HepG2 (cell line): ENCODE data around the gene AAMP. TPM values are rescaled to one million over a fixed set of nuclear protein-coding genes. Genes with fewer than 3 reads are reported as not detected.

ENCODE experiments used
- CBX5 ChIP-seq: sonication (generic); formaldehyde crosslinking; IDR thresholded peaks from 2 replicates; pipeline ENCODE4 v1.4.0; 2020; ENCODE audit warnings: missing genetic modification reagents, borderline replicate concordance
- FOXM1 ChIP-seq: sonication (generic); formaldehyde crosslinking; IDR thresholded peaks from 2 replicates; pipeline ENCODE4 v1.5.0; 2020; ENCODE audit warnings: missing genetic modification reagents
- KAT7 ChIP-seq: IDR thresholded peaks from 2 replicates; pipeline ENCODE4 v1.6.1; 2018; ENCODE audit warnings: borderline replicate concordance, missing compliant biosample characterization
- MIER3 ChIP-seq: IDR thresholded peaks from 2 replicates; pipeline ENCODE4 v1.6.1; 2016; ENCODE audit warnings: missing compliant biosample characterization, borderline replicate concordance
- MTA1 ChIP-seq: sonication (generic); formaldehyde crosslinking; IDR thresholded peaks from 2 replicates; pipeline ENCODE4 v1.4.0; 2020; ENCODE audit warnings: missing genetic modification reagents, mild to moderate bottlenecking, borderline replicate concordance
- NCOR1 ChIP-seq: fragments of 200-600 bp; sonication (generic); IDR thresholded peaks from 2 replicates; pipeline ENCODE4 v1.7.0; 2017; ENCODE audit warnings: antibody characterized with exemption, low read length, borderline replicate concordance
- NFYC ChIP-seq: IDR thresholded peaks from 2 replicates; pipeline ENCODE4 v1.6.1; 2016; ENCODE audit warnings: missing genetic modification reagents, missing compliant biosample characterization
- PHF5A ChIP-seq: IDR thresholded peaks from one replicate; pipeline ENCODE4 v1.6.1; 2018; ENCODE audit warnings: low read depth, missing genetic modification reagents; ENCODE audit not compliant: unreplicated experiment
- REXO4 ChIP-seq: sonication (generic); formaldehyde crosslinking; IDR thresholded peaks from 2 replicates; pipeline ENCODE4 v1.8.0; 2022; ENCODE audit warnings: missing genetic modification reagents, mild to moderate bottlenecking, borderline replicate concordance
- SNRNP70 ChIP-seq: fragments of 200-400 bp; formaldehyde crosslinking; IDR thresholded peaks from 2 replicates; pipeline ENCODE4 v1.6.1; 2017; ENCODE audit warnings: mild to moderate bottlenecking, low read depth, low read length, moderate library complexity
- ZFP36L2 ChIP-seq: sonication (generic); formaldehyde crosslinking; IDR thresholded peaks from 2 replicates; pipeline ENCODE4 v1.4.0; 2020; ENCODE audit warnings: missing genetic modification reagents
- ZNF563 ChIP-seq: sonication (generic); formaldehyde crosslinking; IDR thresholded peaks from 2 replicates; pipeline ENCODE4 v1.8.0; 2022; ENCODE audit warnings: mild to moderate bottlenecking, moderate library complexity, missing genetic modification reagents
- polyA plus RNA-seq, 8 experiments: library from polyadenylated mRNA; depleted of rRNA in 3 of 8; stranded (reverse) in 7 of 8; unstranded in 1 of 8; fragments of >200 nt; fragmentation: Illumina TruSeq in 4 of 8; extraction: Trizol in 4 of 8; gene quantifications; 2 replicates each; pipeline versions ENCODE4 v1.2.1 to v1.2.3, GENCODE V29; 2011 to 2016; ENCODE audit warnings: low read depth in 4 of 8, missing spikeins in 1 of 8, mixed read lengths in 1 of 8; ENCODE audit not compliant: insufficient read depth in 1 of 8
- total RNA-seq, 5 experiments: library from RNA; depleted of rRNA; stranded (reverse); fragments of >200 nt; fragmentation: Illumina TruSeq; extraction: Trizol; gene quantifications; 2 replicates each; pipeline ENCODE4 v1.2.3, GENCODE V29; 2016; ENCODE audit warnings: low read depth in 1 of 5
- TF ChIP-seq, protein P1 (sequence below): sonication (generic); formaldehyde crosslinking; IDR thresholded peaks from 2 replicates; pipeline ENCODE4 v1.4.0; 2020; ENCODE audit warnings: missing genetic modification reagents
- TF ChIP-seq, protein P2 (sequence below): sonication (generic); formaldehyde crosslinking; IDR thresholded peaks from 2 replicates; pipeline ENCODE4 v1.4.0; 2020; ENCODE audit warnings: missing genetic modification reagents
- TF ChIP-seq, protein P3 (sequence below): IDR thresholded peaks from 2 replicates; pipeline ENCODE4 v1.6.1; 2016
- TF ChIP-seq, protein P4 (sequence below): sonication (generic); formaldehyde crosslinking; IDR thresholded peaks from 2 replicates; pipeline ENCODE4 v1.5.0; 2020; ENCODE audit warnings: mild to moderate bottlenecking, missing genetic modification reagents, borderline replicate concordance

The AAMP gene
- total and polyA plus RNA-seq, 2 of the 13 experiments (the other 11 are each of a cell fraction or from before 2014, with no cell fraction given): 110 to 186 TPM

DNA sequence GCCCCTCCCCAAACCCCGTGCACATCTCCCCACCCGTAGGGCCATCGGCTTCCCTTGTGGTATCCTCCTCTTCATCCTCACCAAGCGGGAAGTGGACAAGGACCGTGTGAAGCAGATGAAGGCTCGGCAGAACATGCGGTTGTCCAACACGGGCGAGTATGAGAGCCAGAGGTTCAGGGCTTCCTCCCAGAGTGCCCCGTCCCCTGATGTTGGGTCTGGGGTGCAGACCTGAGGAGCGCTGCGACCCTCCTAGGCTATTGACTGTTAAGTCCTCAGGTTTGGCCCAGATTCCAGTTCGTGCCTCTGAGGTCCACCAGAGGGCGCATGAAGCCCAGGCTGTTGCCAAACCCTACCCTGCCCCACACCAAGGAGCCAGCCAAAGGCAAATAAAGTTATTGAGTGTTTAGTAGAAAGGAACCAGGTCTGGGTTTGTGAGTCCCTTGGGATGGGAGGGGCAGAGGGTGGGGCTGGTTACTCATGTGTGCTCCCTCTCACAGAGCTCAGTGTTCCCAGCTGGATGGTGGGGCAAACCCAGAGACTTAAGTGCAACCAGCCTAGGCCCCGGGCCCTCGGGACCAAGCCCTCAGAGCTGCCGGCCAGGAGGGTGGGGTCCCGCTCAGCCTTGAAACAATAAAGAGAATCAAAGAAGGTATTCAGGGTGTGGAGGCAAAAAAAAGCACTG is 2.7 kb upstream of the AAMP start (continued):
- TF ChIP-seq, protein P1, sequence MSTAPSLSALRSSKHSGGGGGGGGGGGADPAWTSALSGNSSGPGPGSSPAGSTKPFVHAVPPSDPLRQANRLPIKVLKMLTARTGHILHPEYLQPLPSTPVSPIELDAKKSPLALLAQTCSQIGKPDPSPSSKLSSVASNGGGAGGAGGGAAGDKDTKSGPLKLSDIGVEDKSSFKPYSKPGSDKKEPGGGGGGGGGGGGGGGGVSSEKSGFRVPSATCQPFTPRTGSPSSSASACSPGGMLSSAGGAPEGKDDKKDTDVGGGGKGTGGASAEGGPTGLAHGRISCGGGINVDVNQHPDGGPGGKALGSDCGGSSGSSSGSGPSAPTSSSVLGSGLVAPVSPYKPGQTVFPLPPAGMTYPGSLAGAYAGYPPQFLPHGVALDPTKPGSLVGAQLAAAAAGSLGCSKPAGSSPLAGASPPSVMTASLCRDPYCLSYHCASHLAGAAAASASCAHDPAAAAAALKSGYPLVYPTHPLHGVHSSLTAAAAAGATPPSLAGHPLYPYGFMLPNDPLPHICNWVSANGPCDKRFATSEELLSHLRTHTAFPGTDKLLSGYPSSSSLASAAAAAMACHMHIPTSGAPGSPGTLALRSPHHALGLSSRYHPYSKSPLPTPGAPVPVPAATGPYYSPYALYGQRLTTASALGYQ (CRISPR knock-in tag): no peak
- TF ChIP-seq ZFP36L2 (CRISPR knock-in tag) (no peak), MIER3 (CRISPR knock-in tag) (peak; percentile 45; the same call in 1 of the 2 replicates), NFYC (CRISPR knock-in tag) (no peak), PHF5A (CRISPR knock-in tag) (no peak), NCOR1 (no peak), REXO4 (CRISPR knock-in tag) (no peak), MTA1 (CRISPR knock-in tag) (no peak), SNRNP70 (no peak), CBX5 (no peak), KAT7 (CRISPR knock-in tag) (no peak), FOXM1 (CRISPR knock-in tag) (no peak), ZNF563 (CRISPR knock-in tag) (no peak; the same call in 1 of the 2 replicates)
- TF ChIP-seq, protein P2, sequence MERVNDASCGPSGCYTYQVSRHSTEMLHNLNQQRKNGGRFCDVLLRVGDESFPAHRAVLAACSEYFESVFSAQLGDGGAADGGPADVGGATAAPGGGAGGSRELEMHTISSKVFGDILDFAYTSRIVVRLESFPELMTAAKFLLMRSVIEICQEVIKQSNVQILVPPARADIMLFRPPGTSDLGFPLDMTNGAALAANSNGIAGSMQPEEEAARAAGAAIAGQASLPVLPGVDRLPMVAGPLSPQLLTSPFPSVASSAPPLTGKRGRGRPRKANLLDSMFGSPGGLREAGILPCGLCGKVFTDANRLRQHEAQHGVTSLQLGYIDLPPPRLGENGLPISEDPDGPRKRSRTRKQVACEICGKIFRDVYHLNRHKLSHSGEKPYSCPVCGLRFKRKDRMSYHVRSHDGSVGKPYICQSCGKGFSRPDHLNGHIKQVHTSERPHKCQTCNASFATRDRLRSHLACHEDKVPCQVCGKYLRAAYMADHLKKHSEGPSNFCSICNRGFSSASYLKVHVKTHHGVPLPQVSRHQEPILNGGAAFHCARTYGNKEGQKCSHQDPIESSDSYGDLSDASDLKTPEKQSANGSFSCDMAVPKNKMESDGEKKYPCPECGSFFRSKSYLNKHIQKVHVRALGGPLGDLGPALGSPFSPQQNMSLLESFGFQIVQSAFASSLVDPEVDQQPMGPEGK (CRISPR knock-in tag): peak; percentile 82
- TF ChIP-seq, protein P3, sequence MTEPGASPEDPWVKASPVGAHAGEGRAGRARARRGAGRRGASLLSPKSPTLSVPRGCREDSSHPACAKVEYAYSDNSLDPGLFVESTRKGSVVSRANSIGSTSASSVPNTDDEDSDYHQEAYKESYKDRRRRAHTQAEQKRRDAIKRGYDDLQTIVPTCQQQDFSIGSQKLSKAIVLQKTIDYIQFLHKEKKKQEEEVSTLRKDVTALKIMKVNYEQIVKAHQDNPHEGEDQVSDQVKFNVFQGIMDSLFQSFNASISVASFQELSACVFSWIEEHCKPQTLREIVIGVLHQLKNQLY (CRISPR knock-in tag): no peak
- TF ChIP-seq, protein P4, sequence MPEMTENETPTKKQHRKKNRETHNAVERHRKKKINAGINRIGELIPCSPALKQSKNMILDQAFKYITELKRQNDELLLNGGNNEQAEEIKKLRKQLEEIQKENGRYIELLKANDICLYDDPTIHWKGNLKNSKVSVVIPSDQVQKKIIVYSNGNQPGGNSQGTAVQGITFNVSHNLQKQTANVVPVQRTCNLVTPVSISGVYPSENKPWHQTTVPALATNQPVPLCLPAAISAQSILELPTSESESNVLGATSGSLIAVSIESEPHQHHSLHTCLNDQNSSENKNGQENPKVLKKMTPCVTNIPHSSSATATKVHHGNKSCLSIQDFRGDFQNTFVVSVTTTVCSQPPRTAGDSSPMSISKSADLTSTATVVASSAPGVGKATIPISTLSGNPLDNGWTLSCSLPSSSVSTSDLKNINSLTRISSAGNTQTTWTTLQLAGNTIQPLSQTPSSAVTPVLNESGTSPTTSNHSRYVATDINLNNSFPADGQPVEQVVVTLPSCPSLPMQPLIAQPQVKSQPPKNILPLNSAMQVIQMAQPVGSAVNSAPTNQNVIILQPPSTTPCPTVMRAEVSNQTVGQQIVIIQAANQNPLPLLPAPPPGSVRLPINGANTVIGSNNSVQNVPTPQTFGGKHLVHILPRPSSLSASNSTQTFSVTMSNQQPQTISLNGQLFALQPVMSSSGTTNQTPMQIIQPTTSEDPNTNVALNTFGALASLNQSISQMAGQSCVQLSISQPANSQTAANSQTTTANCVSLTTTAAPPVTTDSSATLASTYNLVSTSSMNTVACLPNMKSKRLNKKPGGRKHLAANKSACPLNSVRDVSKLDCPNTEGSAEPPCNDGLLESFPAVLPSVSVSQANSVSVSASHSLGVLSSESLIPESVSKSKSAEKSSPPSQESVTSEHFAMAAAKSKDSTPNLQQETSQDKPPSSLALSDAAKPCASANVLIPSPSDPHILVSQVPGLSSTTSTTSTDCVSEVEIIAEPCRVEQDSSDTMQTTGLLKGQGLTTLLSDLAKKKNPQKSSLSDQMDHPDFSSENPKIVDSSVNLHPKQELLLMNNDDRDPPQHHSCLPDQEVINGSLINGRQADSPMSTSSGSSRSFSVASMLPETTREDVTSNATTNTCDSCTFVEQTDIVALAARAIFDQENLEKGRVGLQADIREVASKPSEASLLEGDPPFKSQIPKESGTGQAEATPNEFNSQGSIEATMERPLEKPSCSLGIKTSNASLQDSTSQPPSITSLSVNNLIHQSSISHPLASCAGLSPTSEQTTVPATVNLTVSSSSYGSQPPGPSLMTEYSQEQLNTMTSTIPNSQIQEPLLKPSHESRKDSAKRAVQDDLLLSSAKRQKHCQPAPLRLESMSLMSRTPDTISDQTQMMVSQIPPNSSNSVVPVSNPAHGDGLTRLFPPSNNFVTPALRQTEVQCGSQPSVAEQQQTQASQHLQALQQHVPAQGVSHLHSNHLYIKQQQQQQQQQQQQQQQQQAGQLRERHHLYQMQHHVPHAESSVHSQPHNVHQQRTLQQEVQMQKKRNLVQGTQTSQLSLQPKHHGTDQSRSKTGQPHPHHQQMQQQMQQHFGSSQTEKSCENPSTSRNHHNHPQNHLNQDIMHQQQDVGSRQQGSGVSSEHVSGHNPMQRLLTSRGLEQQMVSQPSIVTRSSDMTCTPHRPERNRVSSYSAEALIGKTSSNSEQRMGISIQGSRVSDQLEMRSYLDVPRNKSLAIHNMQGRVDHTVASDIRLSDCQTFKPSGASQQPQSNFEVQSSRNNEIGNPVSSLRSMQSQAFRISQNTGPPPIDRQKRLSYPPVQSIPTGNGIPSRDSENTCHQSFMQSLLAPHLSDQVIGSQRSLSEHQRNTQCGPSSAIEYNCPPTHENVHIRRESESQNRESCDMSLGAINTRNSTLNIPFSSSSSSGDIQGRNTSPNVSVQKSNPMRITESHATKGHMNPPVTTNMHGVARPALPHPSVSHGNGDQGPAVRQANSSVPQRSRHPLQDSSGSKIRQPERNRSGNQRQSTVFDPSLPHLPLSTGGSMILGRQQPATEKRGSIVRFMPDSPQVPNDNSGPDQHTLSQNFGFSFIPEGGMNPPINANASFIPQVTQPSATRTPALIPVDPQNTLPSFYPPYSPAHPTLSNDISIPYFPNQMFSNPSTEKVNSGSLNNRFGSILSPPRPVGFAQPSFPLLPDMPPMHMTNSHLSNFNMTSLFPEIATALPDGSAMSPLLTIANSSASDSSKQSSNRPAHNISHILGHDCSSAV (CRISPR knock-in tag): no peak
